Stimulated activated CD4-positive, alpha-beta T cell treated with anti-CD3 and anti-CD28 coated beads, Interleukin-4, amount 100 ng/mL, for 48 hours (primary cell): ENCODE results near the gene ERBB2.

Experiments used
- DNase-seq, 2 donors: peaks; one replicate each; pipeline ENCODE4 v3.0.0-alpha.2; 2020; ENCODE audit warnings: low read depth in 2 of 2

Gene ERBB2

DNA sequence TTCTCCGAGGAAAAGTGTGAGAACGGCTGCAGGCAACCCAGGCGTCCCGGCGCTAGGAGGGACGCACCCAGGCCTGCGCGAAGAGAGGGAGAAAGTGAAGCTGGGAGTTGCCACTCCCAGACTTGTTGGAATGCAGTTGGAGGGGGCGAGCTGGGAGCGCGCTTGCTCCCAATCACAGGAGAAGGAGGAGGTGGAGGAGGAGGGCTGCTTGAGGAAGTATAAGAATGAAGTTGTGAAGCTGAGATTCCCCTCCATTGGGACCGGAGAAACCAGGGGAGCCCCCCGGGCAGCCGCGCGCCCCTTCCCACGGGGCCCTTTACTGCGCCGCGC lies at the start of gene ERBB2:
Gene ERBB2 (plus strand): TSS at position 247 of the 330 bp plus-strand sequence. CDS start 175 bp downstream, outside the sequence.
- no peak for DNase-seq

DNA sequence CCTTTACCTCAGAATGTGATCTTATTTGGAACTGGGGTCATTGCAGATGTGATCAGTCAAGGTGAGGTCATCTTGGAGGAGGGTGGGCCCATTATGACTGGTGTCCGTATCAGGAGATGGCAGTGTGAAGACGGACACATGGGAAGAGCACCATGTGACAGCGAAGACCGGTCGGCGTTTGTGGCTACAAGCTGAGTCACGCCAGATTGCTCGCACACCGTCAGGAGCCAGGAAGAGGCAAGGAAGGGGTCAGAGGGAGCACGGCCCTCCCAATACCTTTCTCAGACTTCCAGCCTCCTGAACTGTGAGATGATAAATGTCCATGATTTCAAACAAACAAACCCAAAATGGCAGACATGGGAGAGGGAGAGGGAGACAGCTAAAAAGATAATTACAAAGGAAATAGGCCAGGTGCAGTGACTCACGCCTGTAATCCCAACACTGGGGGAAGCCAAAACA lies 49.7 kb upstream of the ERBB2 start:
- no peak for DNase-seq

DNA sequence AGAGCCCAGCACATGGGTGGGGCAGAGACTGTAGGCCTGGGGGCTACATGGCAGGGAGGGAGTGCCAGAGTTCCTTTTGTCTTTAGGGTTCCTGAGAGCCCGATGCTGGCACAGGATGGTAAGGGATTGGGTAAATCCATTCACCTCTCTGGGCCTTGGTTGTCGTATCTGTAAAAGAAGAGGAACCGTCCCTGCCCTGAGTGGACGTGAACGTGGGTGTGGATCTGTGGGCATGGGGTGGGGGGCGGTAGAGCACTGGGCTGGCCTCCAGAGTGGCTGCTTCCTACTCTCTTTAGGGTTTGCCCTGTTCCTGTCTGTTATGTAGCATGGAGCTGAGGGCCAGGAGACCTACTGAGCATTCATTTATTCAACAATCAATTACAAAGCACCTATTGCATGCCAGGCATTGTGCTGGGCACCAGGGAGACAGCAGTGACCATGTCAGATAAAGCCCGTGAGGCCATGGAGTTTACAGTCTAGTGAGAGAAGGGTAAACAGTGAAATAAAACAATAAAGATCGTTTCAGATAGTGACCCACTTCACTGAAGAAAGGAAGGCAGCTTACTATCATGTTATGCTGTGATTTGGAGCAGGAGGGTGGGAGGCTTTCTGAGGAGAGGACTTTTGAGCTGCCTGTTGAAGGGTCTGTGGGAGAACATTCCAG lies 47.8 kb upstream of the ERBB2 start:
- no peak for DNase-seq

DNA sequence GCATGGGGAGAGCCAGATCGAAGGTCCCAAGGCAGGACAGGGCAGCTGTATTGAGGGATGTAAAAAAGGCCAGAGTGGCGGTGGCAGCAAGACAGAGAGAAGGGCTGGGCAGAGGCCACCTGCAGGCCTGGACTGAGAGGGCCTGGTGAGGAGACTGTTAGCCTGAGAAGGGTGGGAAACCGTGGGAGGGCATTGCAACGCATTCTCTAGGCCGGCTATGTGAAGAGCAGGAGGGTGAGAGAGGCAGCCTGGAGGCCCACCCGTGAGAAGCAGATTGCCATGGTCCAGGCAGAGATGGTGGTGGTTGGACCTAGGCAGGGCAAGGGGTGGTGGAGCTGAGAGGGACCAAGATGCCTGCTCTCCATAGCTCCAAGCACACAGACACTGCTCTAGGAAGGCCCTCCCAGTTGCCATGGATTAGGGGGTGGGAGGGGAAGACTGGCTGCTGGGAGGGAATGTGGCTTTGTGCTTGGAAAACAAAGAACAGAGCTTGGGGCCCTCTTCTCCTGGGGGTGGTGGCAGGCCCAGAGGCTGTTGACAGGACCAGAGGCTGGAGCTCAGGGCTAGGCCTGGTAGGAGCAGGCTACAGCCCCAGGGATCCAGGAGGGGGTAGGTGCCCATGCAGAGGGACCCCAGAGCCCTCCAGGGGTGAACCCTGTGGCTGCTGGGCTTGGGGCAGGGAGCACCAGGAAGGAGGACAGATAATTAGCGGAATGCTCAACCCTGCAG lies 47.1 kb upstream of the ERBB2 start:
- DNase-seq: no peak

DNA sequence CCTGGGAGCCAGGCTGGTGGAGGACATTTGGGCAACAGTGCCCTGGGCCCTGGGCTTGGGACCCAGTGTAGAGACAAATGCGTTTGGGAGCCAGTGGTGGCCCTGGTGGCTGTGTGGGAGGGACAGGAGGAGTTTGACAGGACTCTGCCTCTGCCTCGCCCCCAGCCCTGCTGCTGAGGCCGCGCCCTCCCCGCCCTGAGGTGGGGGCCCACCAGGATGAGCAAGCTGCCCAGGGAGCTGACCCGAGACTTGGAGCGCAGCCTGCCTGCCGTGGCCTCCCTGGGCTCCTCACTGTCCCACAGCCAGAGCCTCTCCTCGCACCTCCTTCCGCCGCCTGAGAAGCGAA lies 46.6 kb upstream of the ERBB2 start:
- no peak for DNase-seq

DNA sequence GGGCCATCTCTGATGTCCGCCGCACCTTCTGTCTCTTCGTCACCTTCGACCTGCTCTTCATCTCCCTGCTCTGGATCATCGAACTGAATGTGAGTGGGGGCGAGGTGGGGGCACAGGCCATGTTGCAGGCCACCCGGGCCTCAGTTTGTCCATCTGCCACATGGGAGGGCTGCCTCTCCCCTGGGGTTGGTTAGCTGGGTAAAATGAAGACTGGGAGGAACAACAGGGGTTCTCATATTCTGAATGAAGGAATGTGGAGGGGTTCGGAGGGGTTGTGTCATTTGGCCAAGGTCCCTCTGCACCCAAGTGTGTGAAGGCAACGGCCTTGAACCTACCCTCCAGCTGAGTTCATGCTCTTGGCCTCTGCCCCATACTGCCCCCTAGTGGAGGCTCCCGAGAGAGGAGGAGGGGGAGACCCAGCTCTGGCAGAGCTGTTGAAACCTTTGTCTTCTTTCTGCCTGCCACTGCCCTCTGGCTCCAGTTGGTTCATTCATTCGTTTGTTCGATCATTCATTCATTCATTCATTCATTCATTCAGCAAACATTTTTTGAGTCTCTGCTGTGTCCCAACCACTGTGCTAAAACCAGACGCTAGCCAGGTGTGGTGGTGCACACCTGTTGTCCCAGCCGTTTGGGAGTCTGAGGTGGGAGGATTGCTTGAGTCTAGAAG lies 46.1 kb upstream of the ERBB2 start:
- peak; percentile 79 to 92 for DNase-seq

DNA sequence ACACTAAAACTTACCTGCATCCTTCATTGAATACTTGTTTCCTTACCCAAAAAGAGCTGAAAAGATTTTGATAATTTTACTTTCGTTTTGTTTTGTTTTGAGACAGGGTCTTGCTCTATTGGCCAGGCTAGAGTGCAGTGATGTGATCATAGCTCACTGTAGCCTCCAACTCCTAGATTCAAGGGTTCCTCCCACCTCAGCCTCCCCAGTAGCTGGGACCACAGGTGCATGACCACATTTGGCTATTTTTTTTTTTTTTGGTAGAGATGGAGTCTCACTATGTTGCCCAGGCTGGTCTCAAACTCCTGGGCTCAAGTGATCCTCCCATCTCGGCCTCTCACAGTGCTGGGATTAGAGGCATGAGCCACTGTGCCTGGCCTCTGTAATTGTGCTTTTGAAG lies 44.8 kb upstream of the ERBB2 start:
- no peak for DNase-seq

DNA sequence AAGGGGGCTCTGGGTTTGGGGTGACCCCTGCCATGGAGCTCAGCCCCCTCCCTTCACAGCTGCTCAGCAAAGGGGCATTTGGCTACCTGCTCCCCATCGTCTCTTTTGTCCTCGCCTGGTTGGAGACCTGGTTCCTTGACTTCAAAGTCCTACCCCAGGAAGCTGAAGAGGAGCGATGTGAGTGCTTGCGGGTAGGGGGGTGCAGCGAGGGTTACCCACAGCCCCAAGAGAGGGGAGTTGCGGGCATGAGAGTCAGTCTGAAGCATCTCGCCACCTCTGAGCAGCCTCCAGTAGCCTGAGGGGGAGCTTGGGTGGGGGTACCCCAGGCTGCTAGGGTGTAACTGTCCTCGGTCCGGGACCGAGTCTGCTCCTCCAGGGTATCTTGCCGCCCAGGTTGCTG lies 41.5 kb upstream of the ERBB2 start:
- DNase-seq: no peak

DNA sequence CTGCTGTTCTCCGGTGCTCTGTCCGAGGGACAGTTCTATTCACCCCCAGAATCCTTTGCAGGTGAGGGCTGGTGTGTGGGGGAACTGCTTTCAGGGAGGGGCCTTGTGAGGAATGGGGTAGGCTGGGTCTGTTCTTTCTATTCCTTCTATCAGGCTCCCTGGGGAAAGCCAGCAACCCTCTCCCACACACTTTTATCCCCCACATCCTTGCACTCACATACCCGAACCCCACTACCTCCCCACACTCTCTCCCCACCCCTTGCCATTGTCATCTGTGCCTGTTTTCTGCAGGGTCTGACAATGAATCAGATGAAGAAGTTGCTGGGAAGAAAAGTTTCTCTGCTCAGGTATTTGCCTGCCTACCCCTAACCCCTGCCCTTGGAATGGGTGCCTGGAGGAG lies 41.1 kb upstream of the ERBB2 start:
- DNase-seq: no peak

DNA sequence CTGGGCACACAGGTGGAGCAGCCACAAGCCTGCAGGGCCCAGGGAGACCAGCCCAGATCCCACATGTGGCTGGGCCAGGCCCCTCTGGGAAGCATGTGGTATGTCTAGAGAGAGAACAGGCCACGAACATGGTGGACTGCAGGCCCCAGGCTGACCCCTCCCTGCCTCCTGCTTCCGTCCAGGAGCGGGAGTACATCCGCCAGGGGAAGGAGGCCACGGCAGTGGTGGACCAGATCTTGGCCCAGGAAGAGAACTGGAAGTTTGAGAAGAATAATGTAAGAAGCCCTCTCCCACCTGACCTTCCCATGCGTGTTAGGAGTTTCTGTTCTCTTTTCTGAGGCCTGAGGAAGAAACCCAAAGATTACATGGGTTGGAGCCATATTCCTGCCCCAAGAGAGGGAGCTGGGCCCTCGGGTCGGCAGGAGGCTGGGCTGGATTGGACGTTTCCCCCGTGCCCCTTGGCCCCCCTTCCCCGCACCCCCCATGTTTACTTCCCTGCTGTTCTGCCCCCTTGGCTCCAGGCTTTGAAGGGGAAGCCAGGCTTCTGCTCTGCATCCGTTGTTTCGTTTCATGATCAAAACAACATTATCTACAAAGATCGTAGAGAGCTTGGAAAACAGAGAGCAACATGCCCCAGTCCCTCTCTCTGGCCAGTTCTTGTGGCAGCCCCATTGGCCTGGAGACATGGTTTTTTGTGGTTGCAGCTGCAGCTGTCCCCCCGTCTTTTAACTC lies 40.4 kb upstream of the ERBB2 start:
- DNase-seq: no peak

DNA sequence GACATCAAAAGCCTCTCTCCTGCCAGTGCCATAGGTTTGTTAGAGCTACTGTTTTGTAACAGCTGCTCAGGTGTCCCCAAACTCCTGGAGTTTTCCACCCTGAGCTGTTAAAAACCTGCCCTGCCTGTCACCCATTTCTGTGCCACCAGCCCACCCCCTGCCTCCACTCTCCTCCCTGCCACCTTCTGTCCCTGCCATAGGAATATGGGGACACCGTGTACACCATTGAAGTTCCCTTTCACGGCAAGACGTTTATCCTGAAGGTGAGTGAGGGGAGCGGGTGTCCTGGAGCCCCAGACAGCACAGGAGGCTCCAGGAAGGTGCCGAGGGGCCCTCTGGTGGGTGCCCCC lies 39.9 kb upstream of the ERBB2 start:
- no peak for DNase-seq

DNA sequence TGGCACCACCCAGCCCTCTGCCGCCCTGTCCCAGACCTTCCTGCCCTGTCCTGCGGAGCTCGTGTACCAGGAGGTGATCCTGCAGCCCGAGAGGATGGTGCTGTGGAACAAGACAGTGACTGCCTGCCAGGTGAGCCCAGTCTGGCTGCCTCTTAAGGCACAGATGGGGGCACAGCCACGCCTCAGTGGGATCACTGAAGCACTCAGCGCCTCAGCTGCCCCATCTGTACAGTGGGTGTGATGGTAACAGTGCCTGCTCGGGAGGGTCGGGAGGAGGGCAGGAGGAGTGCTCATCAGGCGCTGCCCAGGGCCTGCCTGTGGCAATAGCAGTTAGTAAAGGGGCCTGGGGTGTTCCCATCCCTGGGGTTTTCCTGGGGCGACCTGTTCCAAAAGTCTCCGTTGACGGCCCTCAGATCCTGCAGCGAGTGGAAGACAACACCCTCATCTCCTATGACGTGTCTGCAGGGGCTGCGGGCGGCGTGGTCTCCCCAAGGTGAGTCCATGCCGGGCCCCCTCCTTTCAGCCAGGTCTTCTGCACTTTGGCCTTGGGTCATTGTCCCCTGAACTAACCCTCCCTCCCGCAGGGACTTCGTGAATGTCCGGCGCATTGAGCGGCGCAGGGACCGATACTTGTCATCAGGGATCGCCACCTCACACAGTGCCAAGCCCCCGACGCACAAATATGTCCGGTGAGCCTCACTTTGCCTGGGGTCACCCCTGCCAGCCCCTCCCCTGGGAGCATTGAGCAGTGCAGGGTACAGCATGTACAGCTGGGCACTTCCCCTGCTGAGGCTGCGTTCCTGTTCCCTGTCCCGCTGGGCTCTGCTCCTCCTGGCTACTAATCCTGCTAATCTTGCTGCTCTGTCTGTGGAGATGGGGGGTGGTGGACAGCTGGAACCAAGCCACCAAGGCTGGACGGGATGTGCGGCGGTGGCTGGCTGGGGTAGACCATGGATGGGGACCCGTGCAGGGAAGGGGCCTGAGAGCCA lies 39.2 kb upstream of the ERBB2 start:
- no peak for DNase-seq

DNA sequence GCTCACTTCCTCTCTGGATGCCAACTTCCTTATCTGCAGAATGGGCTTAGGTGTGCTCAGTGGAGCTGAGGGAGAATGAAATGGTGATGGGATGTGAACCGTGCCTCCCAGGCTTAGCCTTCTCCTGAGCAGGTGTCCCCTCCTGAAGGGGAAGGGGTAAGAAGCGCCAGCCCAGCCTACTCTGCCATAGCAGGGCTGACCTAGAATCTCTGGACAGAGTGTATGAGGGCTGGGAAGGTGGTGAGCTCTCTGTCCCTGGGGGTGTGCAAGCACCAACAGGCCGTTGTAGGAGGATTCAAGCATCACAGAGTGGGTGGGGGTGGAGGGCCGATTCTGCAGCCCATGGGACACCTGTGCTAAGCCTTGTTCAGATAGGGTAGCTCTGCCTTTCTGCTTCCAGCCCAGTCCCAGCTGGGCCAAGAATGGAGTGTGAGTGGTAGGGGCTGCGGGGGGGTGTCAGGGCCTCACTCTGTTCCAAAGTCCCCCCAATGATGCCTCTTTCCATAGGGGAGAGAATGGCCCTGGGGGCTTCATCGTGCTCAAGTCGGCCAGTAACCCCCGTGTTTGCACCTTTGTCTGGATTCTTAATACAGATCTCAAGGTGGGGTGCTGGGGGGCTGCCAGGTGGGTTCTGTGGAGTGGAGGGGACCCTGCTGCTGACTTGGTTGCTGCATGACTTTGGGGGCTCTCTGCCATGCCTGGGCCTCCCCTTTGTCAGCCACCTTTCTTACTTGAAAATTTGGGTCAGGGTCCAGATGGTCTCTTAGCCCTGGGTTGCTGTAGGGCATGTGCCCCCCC lies 37.9 kb upstream of the ERBB2 start:
- DNase-seq: no peak

DNA sequence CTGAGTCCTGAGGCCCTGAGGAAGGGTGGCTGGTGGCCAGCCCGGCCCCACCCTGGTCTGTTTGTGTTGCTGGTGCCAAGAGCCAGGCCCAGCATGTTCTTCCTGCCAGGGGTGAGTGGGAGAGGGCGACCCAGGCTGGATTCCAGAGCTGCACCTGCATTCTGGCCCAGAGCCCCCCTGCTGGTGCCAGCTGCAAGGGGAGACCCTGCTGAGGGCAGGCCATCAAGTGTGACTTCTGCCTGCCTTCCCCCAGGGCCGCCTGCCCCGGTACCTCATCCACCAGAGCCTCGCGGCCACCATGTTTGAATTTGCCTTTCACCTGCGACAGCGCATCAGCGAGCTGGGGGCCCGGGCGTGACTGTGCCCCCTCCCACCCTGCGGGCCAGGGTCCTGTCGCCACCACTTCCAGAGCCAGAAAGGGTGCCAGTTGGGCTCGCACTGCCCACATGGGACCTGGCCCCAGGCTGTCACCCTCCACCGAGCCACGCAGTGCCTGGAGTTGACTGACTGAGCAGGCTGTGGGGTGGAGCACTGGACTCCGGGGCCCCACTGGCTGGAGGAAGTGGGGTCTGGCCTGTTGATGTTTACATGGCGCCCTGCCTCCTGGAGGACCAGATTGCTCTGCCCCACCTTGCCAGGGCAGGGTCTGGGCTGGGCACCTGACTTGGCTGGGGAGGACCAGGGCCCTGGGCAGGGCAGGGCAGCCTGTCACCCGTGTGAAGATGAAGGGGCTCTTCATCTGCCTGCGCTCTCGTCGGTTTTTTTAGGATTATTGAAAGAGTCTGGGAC lies 37.1 kb upstream of the ERBB2 start:
- DNase-seq: no peak

DNA sequence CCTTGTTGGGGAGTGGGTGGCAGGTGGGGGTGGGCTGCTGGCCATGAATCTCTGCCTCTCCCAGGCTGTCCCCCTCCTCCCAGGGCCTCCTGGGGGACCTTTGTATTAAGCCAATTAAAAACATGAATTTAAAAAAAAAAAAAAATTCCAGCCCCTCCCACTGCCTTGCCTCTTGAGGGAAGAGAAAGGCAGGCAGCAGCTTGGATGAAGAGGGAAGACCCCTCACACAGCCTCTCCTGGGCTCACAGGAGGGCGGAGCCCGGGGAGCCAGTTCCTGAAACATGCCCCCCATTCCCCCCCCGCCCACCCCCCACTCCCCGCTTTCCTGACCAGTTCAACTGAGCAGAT lies 36.5 kb upstream of the ERBB2 start:
- no peak for DNase-seq

DNA sequence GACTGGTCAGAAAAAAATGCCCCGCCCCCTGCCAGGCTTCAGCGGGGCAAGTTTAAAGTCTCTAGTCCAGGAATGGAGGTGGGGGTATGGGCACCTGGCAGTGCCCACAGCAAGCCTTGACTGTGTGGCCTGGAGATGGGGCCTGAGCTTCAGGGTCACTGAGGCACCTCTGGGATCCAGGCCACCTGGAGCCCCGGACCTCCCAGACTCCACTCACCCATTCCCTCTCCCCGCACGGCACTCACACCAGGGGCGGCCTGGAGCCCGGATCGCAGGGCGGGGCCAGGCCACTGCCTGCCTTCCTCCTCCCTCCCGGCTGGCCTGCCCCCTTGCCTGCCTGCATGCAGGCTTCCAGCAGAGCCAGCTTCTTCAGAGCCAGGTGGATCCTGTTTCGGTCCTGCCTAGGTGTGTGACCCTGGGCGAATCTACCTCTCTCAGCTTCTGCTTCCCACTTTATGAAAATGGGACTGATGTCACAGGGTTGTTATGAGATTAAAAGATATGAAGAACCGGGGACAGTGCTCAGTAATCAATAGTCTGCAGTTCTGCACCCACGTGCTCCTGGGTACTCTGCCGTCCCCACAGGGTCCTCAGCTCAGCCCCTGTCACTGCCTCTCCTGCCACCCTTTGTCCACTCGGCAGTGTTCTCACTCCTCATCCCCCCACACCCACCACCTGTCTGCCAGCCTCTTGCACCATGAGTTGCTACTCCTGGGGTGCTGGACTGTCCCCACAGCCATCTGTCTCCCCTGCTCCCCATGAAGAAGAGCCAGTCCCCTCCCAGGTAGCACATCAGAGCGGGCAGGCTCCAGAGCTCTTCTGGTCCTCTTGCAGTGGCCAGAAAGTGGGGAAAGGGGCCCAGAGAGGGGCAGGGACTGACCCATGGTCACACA lies 35.9 kb upstream of the ERBB2 start:
- DNase-seq: no peak

DNA sequence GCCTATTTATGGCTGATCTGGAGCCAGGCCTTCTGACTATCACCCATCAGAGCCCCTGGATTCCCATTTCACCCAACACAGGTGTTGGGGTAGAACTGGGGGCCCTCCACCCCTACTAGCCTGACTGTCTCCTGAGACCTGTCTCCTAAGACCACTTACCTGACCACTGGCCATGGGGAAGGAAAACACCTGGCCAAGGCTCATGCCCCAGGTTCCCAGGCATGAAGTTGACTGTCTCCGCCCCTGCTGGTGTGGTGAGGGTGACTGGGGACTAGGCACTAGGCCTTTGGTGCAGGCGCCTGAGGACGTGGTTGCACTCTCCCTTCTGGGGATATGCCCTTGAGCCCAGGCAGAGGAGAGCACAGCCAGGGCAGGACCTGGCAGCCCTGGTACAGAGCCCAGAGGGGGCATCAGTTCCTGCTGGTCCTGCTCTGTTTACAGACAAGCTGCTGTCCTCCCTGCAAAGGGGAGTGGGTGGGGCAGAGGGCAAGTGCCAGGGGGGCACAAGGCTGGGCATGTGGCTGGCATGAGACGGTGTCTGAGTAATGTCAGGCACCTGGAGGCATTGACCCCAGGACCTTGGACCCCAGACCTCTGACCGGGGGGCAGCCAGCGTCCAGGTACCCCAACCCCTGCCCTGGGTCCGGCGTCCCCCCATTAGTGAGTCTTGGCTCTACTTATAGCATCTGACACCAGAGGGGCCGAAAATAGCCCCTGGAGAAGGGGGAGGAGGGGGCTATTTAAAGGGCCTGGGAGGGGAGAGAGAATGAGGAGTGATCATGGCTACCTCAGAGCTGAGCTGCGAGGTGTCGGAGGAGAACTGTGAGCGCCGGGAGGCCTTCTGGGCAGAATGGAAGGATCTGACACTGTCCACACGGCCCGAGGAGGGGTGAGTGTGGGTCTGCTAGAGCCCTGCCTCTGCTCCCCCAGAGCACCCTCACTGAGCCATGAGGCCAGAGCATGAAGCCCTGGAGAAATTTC lies 35.0 kb upstream of the ERBB2 start, which contains the start of gene TCAP:
Gene TCAP (plus strand): TSS at position 769 of the 981 bp plus-strand sequence. CDS start 11 bp downstream, at position 780.
- no peak for DNase-seq
